Tibial artery (tissue), 4 donors: Measurements from ENCODE around the gene ROCK2.

Experiments used
- DNase-seq, 2 donors: peaks; one replicate each; pipeline ENCODE4 v3.0.0-alpha.2; 2019
- H3K27ac ChIP-seq, 2 donors: fragments of 200-600 bp; sonication (generic) in 1 of 2; 1 replicate in 1 of 2; 2 replicates in 1 of 2; pipeline ENCODE4 v1.5.1; 2018 to 2019; ENCODE audit warnings: mild to moderate bottlenecking in 1 of 2
- H3K27me3 ChIP-seq, 2 donors: fragments of 200-600 bp; sonication (generic) in 1 of 2; one replicate each; pipeline versions ENCODE4 v1.5.1 to v1.6.0; 2016 to 2019
- H3K36me3 ChIP-seq, 3 donors: fragments of 200-600 bp; sonication (generic) in 2 of 3; one replicate each; pipeline ENCODE4 v1.5.1; 2016 to 2019; ENCODE audit warnings: mild to moderate bottlenecking in 2 of 3
- H3K4me1 ChIP-seq, 4 donors: fragments of 200-600 bp; sonication (generic) in 2 of 4; 1 replicate in 3 of 4; 2 replicates in 1 of 4; pipeline ENCODE4 v1.5.1; 2016 to 2019
- H3K4me3 ChIP-seq, 2 donors: fragments of 200-600 bp; sonication (generic) in 1 of 2; 1 replicate in 1 of 2; 2 replicates in 1 of 2; pipeline ENCODE4 v1.5.1; 2018 to 2019; ENCODE audit warnings: mild to moderate bottlenecking in 2 of 2
- H3K9me3 ChIP-seq, 3 donors: fragments of 200-600 bp; sonication (generic) in 1 of 3; one replicate each; pipeline ENCODE4 v1.5.1; 2016 to 2019
- intact Hi-C: fragments of 100-400 bp; cut with DNase I; formaldehyde crosslinking; loops from one replicate; pipeline ENCODE4 v1.15.0; 2023; ENCODE audit warnings: low total_unique reads
- TF ChIP-seq, protein P1 (sequence below), 2 experiments: fragments of 200-600 bp in 1 of 2; fragments of 450-650 bp in 1 of 2; IDR thresholded peaks; one replicate each; pipeline ENCODE4 v1.5.1; 2017 to 2019; ENCODE audit warnings: antibody characterized with exemption in 2 of 2, mild to moderate bottlenecking in 1 of 2, moderate library complexity in 1 of 2

Gene ROCK2

GRCh38 chr2:11385216-11385615 lies 40.8 kb upstream of the ROCK2 start:
- Histone ChIP-seq H3K4me1 (peaks cover 0 to 48% (median 40%) of the 10 kb centered on the region in 4 donors), H3K4me3 (no peak overlapping the region), H3K27ac (peak overlapping the region; percentile 77 to 84), H3K27me3 (no peaks in the 10 kb centered on the region), H3K36me3 (no peaks in the 10 kb centered on the region), H3K9me3 (no peaks in the 10 kb centered on the region)
- intact Hi-C loops = no loop called here
- no peak for DNase-seq
- TF ChIP-seq, protein P1, sequence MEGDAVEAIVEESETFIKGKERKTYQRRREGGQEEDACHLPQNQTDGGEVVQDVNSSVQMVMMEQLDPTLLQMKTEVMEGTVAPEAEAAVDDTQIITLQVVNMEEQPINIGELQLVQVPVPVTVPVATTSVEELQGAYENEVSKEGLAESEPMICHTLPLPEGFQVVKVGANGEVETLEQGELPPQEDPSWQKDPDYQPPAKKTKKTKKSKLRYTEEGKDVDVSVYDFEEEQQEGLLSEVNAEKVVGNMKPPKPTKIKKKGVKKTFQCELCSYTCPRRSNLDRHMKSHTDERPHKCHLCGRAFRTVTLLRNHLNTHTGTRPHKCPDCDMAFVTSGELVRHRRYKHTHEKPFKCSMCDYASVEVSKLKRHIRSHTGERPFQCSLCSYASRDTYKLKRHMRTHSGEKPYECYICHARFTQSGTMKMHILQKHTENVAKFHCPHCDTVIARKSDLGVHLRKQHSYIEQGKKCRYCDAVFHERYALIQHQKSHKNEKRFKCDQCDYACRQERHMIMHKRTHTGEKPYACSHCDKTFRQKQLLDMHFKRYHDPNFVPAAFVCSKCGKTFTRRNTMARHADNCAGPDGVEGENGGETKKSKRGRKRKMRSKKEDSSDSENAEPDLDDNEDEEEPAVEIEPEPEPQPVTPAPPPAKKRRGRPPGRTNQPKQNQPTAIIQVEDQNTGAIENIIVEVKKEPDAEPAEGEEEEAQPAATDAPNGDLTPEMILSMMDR (IDR thresholded peaks at IDR 0.05) = no peak

DNA sequence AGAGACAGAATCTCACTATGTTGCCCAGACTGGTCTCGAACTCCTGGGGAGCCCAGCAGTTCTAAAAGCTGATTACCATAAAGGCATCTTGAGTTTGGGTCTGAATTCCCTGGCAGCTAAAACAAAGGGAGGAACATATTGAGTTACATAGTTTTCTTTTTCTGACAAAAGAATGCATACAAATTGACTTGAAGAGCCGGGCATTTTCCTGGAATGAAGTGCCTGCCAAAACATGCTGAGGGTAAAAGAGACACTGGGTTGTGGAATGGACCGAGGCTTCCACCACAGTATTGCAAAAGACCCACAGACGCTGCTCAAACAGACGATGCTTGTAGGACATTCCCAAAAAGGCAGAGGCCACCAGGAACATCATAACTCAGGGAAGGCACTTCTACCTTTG lies 35.1 kb upstream of the ROCK2 start:
- intact Hi-C loops = no loop called here
- Histone ChIP-seq H3K4me1 (peaks cover 4 to 57% (median 32%) of the 10 kb centered on the region in 4 donors), H3K27me3 (no peaks in the 10 kb centered on the region), H3K9me3 (no peaks in the 10 kb centered on the region), H3K36me3 (no peaks in the 10 kb centered on the region), H3K4me3 (no peak overlapping the region), H3K27ac (peak overlapping the region; percentile 90 to 93)
- TF ChIP-seq, protein P1 (IDR thresholded peaks at IDR 0.05) = no peak
- no peak for DNase-seq

- H3K36me3 ChIP-seq = no peaks in the 10 kb centered on the region
- H3K9me3 ChIP-seq = no peaks in the 10 kb centered on the region
- H3K27me3 ChIP-seq = no peaks in the 10 kb centered on the region
- intact Hi-C loops = loop anchor here (2.0 kb wide), 1 partner anchor 33 kb away; the partner anchor contains the start of gene ROCK2
- TF ChIP-seq, protein P1 (IDR thresholded peaks at IDR 0.05) = no peak
- H3K4me1 ChIP-seq = peaks cover 4 to 72% (median 38%) of the 10 kb centered on the region in 4 donors
- peak overlapping the region; percentile 90 to 93 for H3K27ac ChIP-seq
- peak; percentile 49 to 89 for DNase-seq
- peak overlapping the region; percentile 18 to 28 for H3K4me3 ChIP-seq
Observed at GRCh38 chr2:11377928-11378545, 33.6 kb upstream of the ROCK2 start.

DNA sequence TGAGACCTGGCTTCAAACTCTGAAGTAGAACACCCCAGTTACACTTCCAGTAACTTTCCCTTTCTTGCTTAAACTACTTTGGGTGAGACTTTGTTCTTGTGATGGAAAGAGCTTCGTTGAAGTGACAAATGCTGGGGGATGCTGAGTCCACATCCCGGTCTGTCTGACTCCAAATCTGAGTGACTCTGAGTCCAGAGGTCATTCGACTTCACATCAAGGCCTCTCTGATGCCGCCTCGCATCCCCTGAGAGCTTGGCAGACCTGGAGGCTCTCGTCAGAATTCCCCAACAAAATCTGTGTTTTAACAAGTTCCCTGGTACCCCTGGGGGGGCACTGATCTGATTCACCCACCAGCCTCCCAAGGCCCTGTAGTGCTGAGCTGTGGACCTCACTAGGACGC lies 31.6 kb upstream of the ROCK2 start:
- H3K36me3 ChIP-seq = no peaks in the 10 kb centered on the region
- no peaks in the 10 kb centered on the region for H3K9me3 ChIP-seq
- H3K27ac ChIP-seq = peak overlapping the region; percentile 90 to 93
- intact Hi-C loops = loop anchor here (2.0 kb wide), 1 partner anchor 31 kb away; the partner anchor contains the start of gene ROCK2
- TF ChIP-seq, protein P1 (IDR thresholded peaks at IDR 0.05) = no peak
- peaks cover 4 to 77% (median 42%) of the 10 kb centered on the region in 4 donors for H3K4me1 ChIP-seq
- no peaks in the 10 kb centered on the region for H3K27me3 ChIP-seq
- H3K4me3 ChIP-seq = no peak overlapping the region
- peak in 1 of 2 donors; percentile 35 for DNase-seq

DNA sequence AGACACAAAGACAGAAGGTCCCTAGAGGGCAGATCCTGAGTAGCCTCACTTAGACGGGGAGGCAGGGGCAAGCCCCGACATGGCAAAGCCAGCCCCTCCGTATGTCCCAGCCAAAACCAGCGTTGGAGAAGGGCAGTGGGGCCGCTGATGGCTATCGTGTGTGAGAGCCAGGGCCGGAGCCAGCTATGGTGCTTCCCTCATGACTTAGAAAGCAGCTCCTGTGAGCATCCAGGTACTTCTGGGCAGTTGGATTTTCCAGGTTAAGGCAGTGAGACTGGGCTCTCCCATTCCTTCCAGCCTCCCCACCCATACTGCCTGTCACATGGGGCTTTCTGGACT lies 31.2 kb upstream of the ROCK2 start:
- peak in 1 of 2 donors; percentile 61 for DNase-seq
- Histone ChIP-seq H3K4me3 (no peak overlapping the region), H3K36me3 (no peaks in the 10 kb centered on the region), H3K27me3 (no peaks in the 10 kb centered on the region), H3K9me3 (no peaks in the 10 kb centered on the region), H3K4me1 (peaks cover 4 to 77% (median 42%) of the 10 kb centered on the region in 4 donors), H3K27ac (peak overlapping the region; percentile 90 to 93)
- intact Hi-C loops = loop anchor here (2.0 kb wide), 1 partner anchor 31 kb away; the partner anchor contains the start of gene ROCK2
- TF ChIP-seq, protein P1 (IDR thresholded peaks at IDR 0.05) = no peak
